Hepatocyte (in vitro differentiated cells): ENCODE data around the gene FERMT3. TPM values are rescaled to one million over a fixed set of nuclear protein-coding genes. Genes with fewer than 3 reads are reported as not detected.

Source experiments
- DNase-seq: peaks from one replicate; pipeline ENCODE4 v3.0.0-alpha.2; 2016; ENCODE audit warnings: low spot score
- H2AFZ ChIP-seq: fragments of 200-600 bp; sonication (generic); 2 replicates; pipeline ENCODE4 v1.6.0; 2016; ENCODE audit warnings: antibody characterized with exemption, mild to moderate bottlenecking
- H3K27ac ChIP-seq: fragments of 200-600 bp; sonication (generic); 2 replicates; pipeline ENCODE4 v1.5.1; 2016; ENCODE audit warnings: mild to moderate bottlenecking
- H3K27me3 ChIP-seq: fragments of 200-600 bp; sonication (generic); 2 replicates; pipeline ENCODE4 v1.6.1; 2016
- H3K36me3 ChIP-seq: fragments of 200-600 bp; sonication (generic); replicated peaks from 2 replicates; pipeline ENCODE4 v1.5.1; 2016; ENCODE audit warnings: low read depth; ENCODE audit not compliant: insufficient read depth
- H3K4me1 ChIP-seq: fragments of 200-600 bp; sonication (generic); 2 replicates; pipeline ENCODE4 v1.5.1; 2016; ENCODE audit warnings: mild to moderate bottlenecking, moderate library complexity; ENCODE audit not compliant: insufficient read depth
- H3K4me2 ChIP-seq: fragments of 200-600 bp; sonication (generic); 2 replicates; pipeline ENCODE4 v1.6.0; 2016
- H3K4me3 ChIP-seq: fragments of 200-600 bp; sonication (generic); 2 replicates; pipeline ENCODE4 v1.5.1; 2016; ENCODE audit warnings: mild to moderate bottlenecking
- H3K79me2 ChIP-seq: fragments of 200-600 bp; sonication (generic); 2 replicates; pipeline ENCODE4 v1.6.0; 2017; ENCODE audit warnings: mild to moderate bottlenecking
- H3K9me2 ChIP-seq: fragments of 200-600 bp; sonication (generic); replicated peaks from 2 replicates; pipeline ENCODE4 v1.6.0; 2017; ENCODE audit warnings: mild to moderate bottlenecking; ENCODE audit not compliant: insufficient read depth
- H3K9me3 ChIP-seq: fragments of 200-600 bp; sonication (generic); 2 replicates; pipeline ENCODE4 v1.5.1; 2016; ENCODE audit warnings: low read depth, mild to moderate bottlenecking
- H4K20me1 ChIP-seq: fragments of 200-600 bp; sonication (generic); 2 replicates; pipeline ENCODE4 v1.6.0; 2016; ENCODE audit warnings: mild to moderate bottlenecking; ENCODE audit not compliant: insufficient read depth, poor library complexity, severe bottlenecking
- EZH2phosphoT487 ChIP-seq: fragments of 200-600 bp; sonication (generic); IDR thresholded peaks from one replicate; pipeline ENCODE4 v1.6.1; 2018; ENCODE audit warnings: antibody characterized with exemption, mild to moderate bottlenecking, low read depth, moderate library complexity; ENCODE audit not compliant: unreplicated experiment, severe bottlenecking
- WGBS: methylation state at CpG from one replicate; pipeline ENCODE4 v1.1.6; 2016; ENCODE audit warnings: low lambda C conversion rate; ENCODE audit errors: missing lambda C conversion rate; 5-methylcytosine and 5-hydroxymethylcytosine counted together
- polyA plus RNA-seq: library from polyadenylated mRNA; unstranded; fragments of >200 nt; fragmentation: Nextera tagmentation; extraction: Ambion mirVana; gene quantifications from 2 replicates; pipeline ENCODE4 v1.2.1, GENCODE V29; 2016
- total RNA-seq: library from RNA; depleted of rRNA; stranded (reverse); fragments of >200 nt; gene quantifications from 2 replicates; pipeline ENCODE4 v1.2.3, GENCODE V29; 2014
- TF ChIP-seq, protein P1 (sequence below): fragments of 200-600 bp; sonication (generic); IDR thresholded peaks from 2 replicates; pipeline ENCODE4 v1.5.1; 2016; ENCODE audit warnings: antibody characterized with exemption, mild to moderate bottlenecking; ENCODE audit not compliant: poor library complexity

Gene FERMT3
- total and polyA plus RNA-seq, 2 experiments from 2014 or later: 1.6 TPM; not detected in 1

- Histone ChIP-seq H3K9me3 (no peaks in the 10 kb centered on the region), H3K4me2 (peak overlapping the region; percentile 95), H3K9me2 (no peaks in the 10 kb centered on the region), H3K4me1 (peaks cover 26% of the 10 kb centered on the region), H4K20me1 (no peaks in the 10 kb centered on the region), H3K79me2 (peaks cover 18% of the 10 kb centered on the region), H3K4me3 (peak overlapping the region; percentile 15), H3K36me3 (no peaks in the 10 kb centered on the region), H3K27me3 (no peaks in the 10 kb centered on the region), H2AFZ (peak overlapping the region; percentile 43), H3K27ac (peak overlapping the region; percentile 95)
- under 1% methylated on average over 57 of the region's 58 CpGs for WGBS
- TF ChIP-seq, protein P1, sequence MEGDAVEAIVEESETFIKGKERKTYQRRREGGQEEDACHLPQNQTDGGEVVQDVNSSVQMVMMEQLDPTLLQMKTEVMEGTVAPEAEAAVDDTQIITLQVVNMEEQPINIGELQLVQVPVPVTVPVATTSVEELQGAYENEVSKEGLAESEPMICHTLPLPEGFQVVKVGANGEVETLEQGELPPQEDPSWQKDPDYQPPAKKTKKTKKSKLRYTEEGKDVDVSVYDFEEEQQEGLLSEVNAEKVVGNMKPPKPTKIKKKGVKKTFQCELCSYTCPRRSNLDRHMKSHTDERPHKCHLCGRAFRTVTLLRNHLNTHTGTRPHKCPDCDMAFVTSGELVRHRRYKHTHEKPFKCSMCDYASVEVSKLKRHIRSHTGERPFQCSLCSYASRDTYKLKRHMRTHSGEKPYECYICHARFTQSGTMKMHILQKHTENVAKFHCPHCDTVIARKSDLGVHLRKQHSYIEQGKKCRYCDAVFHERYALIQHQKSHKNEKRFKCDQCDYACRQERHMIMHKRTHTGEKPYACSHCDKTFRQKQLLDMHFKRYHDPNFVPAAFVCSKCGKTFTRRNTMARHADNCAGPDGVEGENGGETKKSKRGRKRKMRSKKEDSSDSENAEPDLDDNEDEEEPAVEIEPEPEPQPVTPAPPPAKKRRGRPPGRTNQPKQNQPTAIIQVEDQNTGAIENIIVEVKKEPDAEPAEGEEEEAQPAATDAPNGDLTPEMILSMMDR: peak; percentile 27
- TF ChIP-seq EZH2phosphoT487: no peak
- DNase-seq: peak; percentile 99
Observed at GRCh38 chr11:64269540-64270220, 63.2 kb downstream of the FERMT3 start.

Other genes starting within 250 kb of the FERMT3 start
- gene COX8A, start 232.1 kb upstream of the FERMT3 start, total RNA-seq: 430 and 436 TPM in 2 replicates
- gene COX8A, start 232.1 kb upstream of the FERMT3 start, polyA plus RNA-seq: 463 TPM in 2 replicates
- 49.9 and 55.9 TPM in 2 replicates for gene OTUB1, start 220.3 kb upstream of the FERMT3 start, total RNA-seq
- 152 and 196 TPM in 2 replicates for gene OTUB1, start 220.3 kb upstream of the FERMT3 start, polyA plus RNA-seq
- 0.43 and 0.84 TPM in 2 replicates for gene FLRT1, start 170.8 kb upstream of the FERMT3 start, total RNA-seq
- gene FLRT1, start 170.8 kb upstream of the FERMT3 start, polyA plus RNA-seq: 0.34 and 0.61 TPM in 2 replicates
- 12.3 and 21.2 TPM in 2 replicates for gene MACROD1, start 40.6 kb upstream of the FERMT3 start, total RNA-seq
- gene MACROD1, start 40.6 kb upstream of the FERMT3 start, polyA plus RNA-seq: 29.8 and 40.0 TPM in 2 replicates
- gene STIP1, start 20.6 kb upstream of the FERMT3 start, total RNA-seq: 113 and 122 TPM in 2 replicates
- 115 and 131 TPM in 2 replicates for gene STIP1, start 20.6 kb upstream of the FERMT3 start, polyA plus RNA-seq
- 26.3 and 52.8 TPM in 2 replicates for gene TRPT1, start 19.5 kb downstream of the FERMT3 start, total RNA-seq
- 55.5 and 56.0 TPM in 2 replicates for gene TRPT1, start 19.5 kb downstream of the FERMT3 start, polyA plus RNA-seq
- 42.9 and 49.5 TPM in 2 replicates for gene NUDT22, start 19.6 kb downstream of the FERMT3 start, total RNA-seq
- 66.6 and 70.4 TPM in 2 replicates for gene NUDT22, start 19.6 kb downstream of the FERMT3 start, polyA plus RNA-seq
- gene DNAJC4, start 23.8 kb downstream of the FERMT3 start, total RNA-seq: 12.8 and 13.4 TPM in 2 replicates
- 58.4 and 61.7 TPM in 2 replicates for gene DNAJC4, start 23.8 kb downstream of the FERMT3 start, polyA plus RNA-seq
- 29.1 and 30.5 TPM in 2 replicates for gene VEGFB, start 27.9 kb downstream of the FERMT3 start, total RNA-seq
- 116 and 117 TPM in 2 replicates for gene VEGFB, start 27.9 kb downstream of the FERMT3 start, polyA plus RNA-seq
- gene FKBP2, start 34.4 kb downstream of the FERMT3 start, total RNA-seq: 57.7 and 73.5 TPM in 2 replicates
- 349 and 421 TPM in 2 replicates for gene FKBP2, start 34.4 kb downstream of the FERMT3 start, polyA plus RNA-seq
- gene PPP1R14B, start 40.2 kb downstream of the FERMT3 start, total RNA-seq: 86.8 and 96.1 TPM in 2 replicates
- gene PPP1R14B, start 40.2 kb downstream of the FERMT3 start, polyA plus RNA-seq: 222 and 229 TPM in 2 replicates
- gene PLCB3, start 44.8 kb downstream of the FERMT3 start, total RNA-seq: 21.1 and 23.5 TPM in 2 replicates
- 19.0 and 19.5 TPM in 2 replicates for gene PLCB3, start 44.8 kb downstream of the FERMT3 start, polyA plus RNA-seq
- 52.0 and 74.3 TPM in 2 replicates for gene BAD, start 77.9 kb downstream of the FERMT3 start, total RNA-seq
- 122 and 125 TPM in 2 replicates for gene BAD, start 77.9 kb downstream of the FERMT3 start, polyA plus RNA-seq
- gene GPR137, start 79.1 kb downstream of the FERMT3 start, total RNA-seq: 17.0 and 25.2 TPM in 2 replicates
- gene GPR137, start 79.1 kb downstream of the FERMT3 start, polyA plus RNA-seq: 62.4 and 63.9 TPM in 2 replicates
- gene KCNK4, start 84.6 kb downstream of the FERMT3 start, total RNA-seq: not detected in 2 replicates
- not detected in 2 replicates for gene KCNK4, start 84.6 kb downstream of the FERMT3 start, polyA plus RNA-seq
- not detected in 2 replicates for gene CATSPERZ, start 93.6 kb downstream of the FERMT3 start, total RNA-seq
- gene CATSPERZ, start 93.6 kb downstream of the FERMT3 start, polyA plus RNA-seq: 0.46 and 0.96 TPM in 2 replicates
- gene ESRRA, start 98.8 kb downstream of the FERMT3 start, total RNA-seq: 52.1 and 62.0 TPM in 2 replicates
- 51.3 and 57.4 TPM in 2 replicates for gene ESRRA, start 98.8 kb downstream of the FERMT3 start, polyA plus RNA-seq
- gene TRMT112, start 110.8 kb downstream of the FERMT3 start, total RNA-seq: 210 and 244 TPM in 2 replicates
- gene TRMT112, start 110.8 kb downstream of the FERMT3 start, polyA plus RNA-seq: 292 and 311 TPM in 2 replicates
- 261 and 267 TPM in 2 replicates for gene PRDX5, start 111.4 kb downstream of the FERMT3 start, total RNA-seq
- 517 and 542 TPM in 2 replicates for gene PRDX5, start 111.4 kb downstream of the FERMT3 start, polyA plus RNA-seq
- 4.9 TPM in 2 replicates for gene CCDC88B, start 133.5 kb downstream of the FERMT3 start, total RNA-seq
- gene CCDC88B, start 133.5 kb downstream of the FERMT3 start, polyA plus RNA-seq: 9.1 and 10.0 TPM in 2 replicates
- gene RPS6KA4, start 152.4 kb downstream of the FERMT3 start, total RNA-seq: 31.3 and 35.9 TPM in 2 replicates
- 44.0 and 44.8 TPM in 2 replicates for gene RPS6KA4, start 152.4 kb downstream of the FERMT3 start, polyA plus RNA-seq